Muscle layer of duodenum (tissue), 2 donors: ENCODE data around the gene CIB1.

Experiments
- H3K27ac ChIP-seq: one replicate; pipeline ENCODE4 v1.7.0; 2013; ENCODE audit warnings: mild to moderate bottlenecking, low read length
- H3K27me3 ChIP-seq: one replicate; pipeline ENCODE4 v1.7.0; 2013; ENCODE audit warnings: low read depth, mild to moderate bottlenecking, control low read depth, low read length
- H3K36me3 ChIP-seq, 2 donors: one replicate each; pipeline ENCODE4 v1.7.0; 2013; ENCODE audit warnings: low read length in 2 of 2, control low read depth in 1 of 2, mild to moderate bottlenecking in 1 of 2; ENCODE audit not compliant: insufficient read depth in 2 of 2, control insufficient read depth in 1 of 2
- H3K4me1 ChIP-seq, 2 donors: one replicate each; pipeline ENCODE4 v1.7.0; 2013; ENCODE audit warnings: low read length in 2 of 2, mild to moderate bottlenecking in 2 of 2, control low read depth in 1 of 2, moderate library complexity in 1 of 2; ENCODE audit not compliant: insufficient read depth in 2 of 2, control insufficient read depth in 1 of 2
- H3K4me3 ChIP-seq, 2 donors: one replicate each; pipeline ENCODE4 v1.7.0; 2013; ENCODE audit warnings: low read length in 2 of 2, low read depth in 1 of 2, mild to moderate bottlenecking in 1 of 2
- H3K9me3 ChIP-seq, 2 donors: one replicate each; pipeline ENCODE4 v1.7.0; 2013; ENCODE audit warnings: low read length in 2 of 2, control low read depth in 1 of 2, mild to moderate bottlenecking in 1 of 2; ENCODE audit not compliant: control insufficient read depth in 1 of 2
- donor health status: healthy.

The CIB1 gene

GRCh38 chr15:90225504-90226234, 8.1 kb downstream of the CIB1 start:
- Histone ChIP-seq H3K9me3 (no peaks in the 10 kb centered on the region), H3K4me1 (peaks cover 12 to 36% of the 10 kb centered on the region in 2 donors), H3K36me3 (peaks cover 73 to 75% of the 10 kb centered on the region in 2 donors), H3K27ac (no peak overlapping the region), H3K4me3 (no peak overlapping the region), H3K27me3 (no peaks in the 10 kb centered on the region)

DNA sequence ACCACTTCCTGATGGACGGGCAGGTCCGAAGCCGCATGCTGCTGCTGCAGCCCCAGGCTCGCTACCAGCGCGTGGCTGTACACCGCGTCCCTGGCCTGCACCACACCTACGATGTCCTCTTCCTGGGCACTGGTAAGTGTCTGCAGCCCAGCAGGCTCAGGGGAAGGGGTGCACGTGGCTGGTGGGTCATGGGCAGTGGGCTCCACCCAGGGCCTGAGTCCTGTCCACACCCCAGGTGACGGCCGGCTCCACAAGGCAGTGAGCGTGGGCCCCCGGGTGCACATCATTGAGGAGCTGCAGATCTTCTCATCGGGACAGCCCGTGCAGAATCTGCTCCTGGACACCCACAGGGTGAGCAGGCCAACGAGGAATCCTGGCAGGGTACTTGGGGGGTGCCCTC, 8.7 kb downstream of the CIB1 start:
- Histone ChIP-seq H3K27ac (no peak overlapping the region), H3K36me3 (peaks cover 67 to 72% of the 10 kb centered on the region in 2 donors), H3K27me3 (no peaks in the 10 kb centered on the region), H3K9me3 (no peaks in the 10 kb centered on the region), H3K4me1 (peaks cover 6 to 32% of the 10 kb centered on the region in 2 donors), H3K4me3 (no peak overlapping the region)

GRCh38 chr15:90223441-90224165, 10.1 kb downstream of the CIB1 start:
- Histone ChIP-seq H3K4me1 (peaks cover 0 to 27% of the 10 kb centered on the region in 2 donors), H3K36me3 (peaks cover 53 to 57% of the 10 kb centered on the region in 2 donors)

GRCh38 chr15:90222547-90222946, 11.2 kb downstream of the CIB1 start:
- Histone ChIP-seq H3K36me3 (peaks cover 53 to 54% of the 10 kb centered on the region in 2 donors), H3K4me1 (peaks cover 0 to 17% of the 10 kb centered on the region in 2 donors), H3K9me3 (no peaks in the 10 kb centered on the region), H3K27me3 (no peaks in the 10 kb centered on the region), H3K4me3 (no peak overlapping the region), H3K27ac (no peak overlapping the region)

More at GRCh38 chr15:90223441-90224165, 10.1 kb downstream of the CIB1 start:
- Histone ChIP-seq H3K9me3 (no peaks in the 10 kb centered on the region), H3K4me3 (no peak overlapping the region), H3K27me3 (no peaks in the 10 kb centered on the region), H3K27ac (no peak overlapping the region)

- Histone ChIP-seq H3K36me3 (peaks cover 48 to 53% of the 10 kb centered on the region in 2 donors), H3K27ac (peak overlapping the region; percentile 59), H3K9me3 (no peaks in the 10 kb centered on the region), H3K4me1 (peaks cover 0 to 17% of the 10 kb centered on the region in 2 donors), H3K4me3 (no peak overlapping the region), H3K27me3 (no peaks in the 10 kb centered on the region)
Measured at GRCh38 chr15:90221246-90221900, 12.4 kb downstream of the CIB1 start.

DNA sequence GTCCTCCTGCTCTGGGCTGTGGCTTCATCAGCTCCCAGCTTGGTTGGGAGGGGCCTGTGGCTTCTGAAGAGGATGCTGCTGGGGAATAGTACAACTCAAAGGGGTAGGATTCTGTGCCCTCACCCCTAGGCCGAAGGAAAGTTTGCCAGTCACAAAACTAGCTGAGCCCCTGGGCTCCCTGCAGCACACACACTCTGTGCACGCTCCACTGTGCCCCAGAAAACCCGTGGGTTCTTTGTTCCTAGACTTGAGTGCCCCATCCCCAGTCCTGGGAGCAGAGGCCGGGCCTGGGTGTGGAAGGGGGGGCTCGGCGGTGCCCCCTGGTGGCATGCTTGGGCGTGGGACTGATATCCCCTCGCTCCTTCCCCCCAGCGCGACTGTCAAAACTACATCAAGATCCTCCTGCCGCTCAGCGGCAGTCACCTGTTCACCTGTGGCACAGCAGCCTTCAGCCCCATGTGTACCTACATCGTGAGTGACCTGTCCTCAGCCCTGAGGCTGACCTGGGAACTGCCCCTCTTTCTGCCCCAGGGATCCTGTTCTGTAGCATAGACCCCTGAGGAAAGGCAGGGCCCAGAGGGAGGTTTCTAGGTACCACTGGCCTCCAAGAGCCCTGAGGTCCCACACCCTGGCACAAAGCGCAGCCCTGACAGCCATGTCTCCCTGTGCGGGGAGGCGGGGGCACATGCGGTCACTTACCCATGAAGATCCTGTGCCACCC, 14.2 kb downstream of the CIB1 start:
- Histone ChIP-seq H3K36me3 (peaks cover 33 to 38% of the 10 kb centered on the region in 2 donors), H3K9me3 (no peaks in the 10 kb centered on the region), H3K27ac (no peak overlapping the region), H3K4me1 (peaks cover 0 to 17% of the 10 kb centered on the region in 2 donors), H3K27me3 (no peaks in the 10 kb centered on the region), H3K4me3 (no peak overlapping the region)

GRCh38 chr15:90217671-90218394, 15.9 kb downstream of the CIB1 start:
- Histone ChIP-seq H3K9me3 (no peaks in the 10 kb centered on the region), H3K27me3 (no peaks in the 10 kb centered on the region), H3K4me1 (peaks cover 0 to 26% of the 10 kb centered on the region in 2 donors), H3K27ac (no peak overlapping the region), H3K4me3 (no peak overlapping the region), H3K36me3 (peaks cover 17 to 21% of the 10 kb centered on the region in 2 donors)

DNA sequence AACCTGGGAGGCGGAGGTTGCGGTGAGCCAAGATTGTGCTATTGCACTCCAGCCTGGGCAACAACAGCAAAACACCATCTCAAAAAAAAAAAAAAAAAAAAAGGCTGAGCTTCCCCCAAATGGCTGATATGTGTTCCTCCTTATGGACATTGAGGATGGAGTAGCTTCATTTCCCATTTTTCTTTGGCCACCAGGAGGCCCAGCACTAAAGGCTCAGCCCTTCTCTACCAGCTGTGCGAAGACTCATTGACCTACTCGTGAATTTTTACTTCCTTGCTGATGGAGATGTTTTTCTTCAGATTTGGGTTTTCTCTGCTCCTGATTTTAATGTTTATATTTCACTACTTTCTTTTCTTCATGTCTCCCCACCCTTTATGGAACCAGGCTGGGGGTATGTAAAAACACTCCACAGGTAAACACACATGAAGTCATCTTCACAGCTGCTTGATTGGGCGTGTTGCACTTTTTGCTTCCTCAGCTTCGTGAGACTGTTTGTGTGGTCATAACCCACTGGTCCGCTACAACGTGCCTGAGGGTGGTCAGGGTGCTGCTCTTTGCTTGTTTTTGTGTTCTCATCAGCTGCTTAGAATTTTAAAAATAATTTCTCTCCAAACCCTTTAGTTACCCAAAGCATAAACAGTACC, 19.1 kb downstream of the CIB1 start:
- Histone ChIP-seq H3K36me3 (peaks cover 12 to 17% of the 10 kb centered on the region in 2 donors), H3K4me3 (no peak overlapping the region), H3K9me3 (no peaks in the 10 kb centered on the region), H3K4me1 (peaks cover 3 to 44% of the 10 kb centered on the region in 2 donors), H3K27me3 (no peaks in the 10 kb centered on the region), H3K27ac (peak overlapping the region; percentile 2)

GRCh38 chr15:90213818-90214204, 19.9 kb downstream of the CIB1 start:
- Histone ChIP-seq H3K4me3 (no peak overlapping the region), H3K9me3 (no peaks in the 10 kb centered on the region), H3K27ac (peak overlapping the region; percentile 85), H3K27me3 (no peaks in the 10 kb centered on the region), H3K4me1 (peaks cover 3 to 39% of the 10 kb centered on the region in 2 donors), H3K36me3 (peaks cover 12 to 17% of the 10 kb centered on the region in 2 donors)

- no peaks in the 10 kb centered on the region for H3K27me3 ChIP-seq
- H3K4me3 ChIP-seq, result no peak overlapping the region
- peak overlapping the region; percentile 85 for H3K27ac ChIP-seq
- no peaks in the 10 kb centered on the region for H3K9me3 ChIP-seq
- H3K36me3 ChIP-seq, result peaks cover 11 to 17% of the 10 kb centered on the region in 2 donors
- peaks cover 3 to 39% of the 10 kb centered on the region in 2 donors for H3K4me1 ChIP-seq
Measured at GRCh38 chr15:90213122-90213817, 20.5 kb downstream of the CIB1 start.
